Endothelial cell (in vitro differentiated cells): ENCODE measurements around the gene GPN1. TPM values are rescaled to one million over a fixed set of nuclear protein-coding genes. Genes with fewer than 3 reads are reported as not detected.

Source experiments
- DNase-seq: peaks from one replicate; pipeline ENCODE4 v3.0.0; 2021; ENCODE audit warnings: low spot score
- H3K27ac Mint-ChIP-seq: one replicate; pipeline ENCODE4 v1.8.0; 2021; ENCODE audit warnings: mixed read lengths, inconsistent platforms; ENCODE audit not compliant: unreplicated experiment
- H3K27me3 Mint-ChIP-seq: one replicate; pipeline ENCODE4 v1.8.0; 2021; ENCODE audit warnings: mild to moderate bottlenecking, moderate library complexity, mixed read lengths, inconsistent platforms; ENCODE audit not compliant: unreplicated experiment
- H3K36me3 Mint-ChIP-seq: one replicate; pipeline ENCODE4 v1.8.0; 2021; ENCODE audit warnings: mild to moderate bottlenecking, low read depth, mixed read lengths, inconsistent platforms; ENCODE audit not compliant: unreplicated experiment
- H3K4me1 Mint-ChIP-seq: one replicate; pipeline ENCODE4 v1.8.0; 2021; ENCODE audit warnings: mild to moderate bottlenecking, mixed read lengths, inconsistent platforms; ENCODE audit not compliant: unreplicated experiment
- H3K4me3 Mint-ChIP-seq: one replicate; pipeline ENCODE4 v1.8.0; 2021; ENCODE audit warnings: mild to moderate bottlenecking, mixed read lengths, inconsistent platforms; ENCODE audit not compliant: unreplicated experiment
- H3K9me3 Mint-ChIP-seq: one replicate; pipeline ENCODE4 v1.8.0; 2021; ENCODE audit warnings: mixed read lengths, inconsistent platforms; ENCODE audit not compliant: unreplicated experiment
- CTCF ChIP-seq: fragments of 200-600 bp; sonication (generic); IDR thresholded peaks from one replicate; pipeline ENCODE4 v1.5.0; 2021; ENCODE audit warnings: antibody characterized with exemption; ENCODE audit not compliant: unreplicated experiment
- total RNA-seq: library from RNA; stranded (reverse); fragmentation: NEBNext Ultra II Directional; extraction: Animal tissue kit (Norgen Biotek cat#: 25700); gene quantifications from one replicate; pipeline ENCODE4 v1.2.1, GENCODE V29; 2021; ENCODE audit not compliant: unreplicated experiment

GPN1 gene
- total RNA-seq, 1 donor from 2014 or later, result 39.7 TPM

DNA sequence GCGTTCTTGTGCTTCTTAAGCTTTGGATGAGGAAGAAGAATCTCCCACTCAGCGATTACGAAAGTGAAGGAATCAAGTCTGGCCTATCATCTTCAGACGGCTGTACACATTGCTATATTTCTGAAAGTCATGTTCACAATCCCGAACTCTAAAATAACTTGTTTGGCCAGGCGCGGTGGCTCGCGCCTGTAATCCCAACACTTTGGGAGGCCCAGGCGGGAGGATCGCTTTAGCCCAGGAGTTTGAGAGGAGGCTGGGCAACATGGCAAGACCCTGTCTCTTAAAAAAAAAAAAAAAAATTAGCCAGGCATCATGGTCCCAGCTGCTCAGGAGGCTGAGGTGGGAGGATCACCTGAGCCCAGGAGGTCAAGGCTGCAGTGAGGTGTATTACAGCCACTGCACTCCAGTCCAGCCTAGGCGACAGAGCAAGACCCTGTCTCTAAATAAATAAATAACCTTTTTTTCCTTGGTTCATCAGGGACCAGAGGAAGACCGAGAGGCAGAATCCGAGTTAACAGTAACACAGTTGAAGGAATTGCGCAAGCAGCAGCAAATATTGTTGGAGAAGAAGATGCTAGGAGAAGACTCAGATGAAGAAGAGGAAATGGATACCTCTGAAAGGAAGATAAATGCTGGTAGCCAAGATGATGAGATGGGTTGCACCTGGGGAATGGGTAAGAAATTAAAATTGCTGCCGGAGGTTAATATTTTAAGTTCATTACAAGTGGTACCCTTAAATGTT, 35.9 kb downstream of the GPN1 start:
- H3K9me3 Mint-ChIP-seq, result no peaks in the 10 kb centered on the region
- H3K4me3 Mint-ChIP-seq, result peak overlapping the region; percentile 100
- peaks cover 3% of the 10 kb centered on the region for H3K27me3 Mint-ChIP-seq
- peak overlapping the region; percentile 43 for H3K27ac Mint-ChIP-seq
- TF ChIP-seq CTCF, result no peak
- DNase-seq, result no peak
- H3K4me1 Mint-ChIP-seq, result peaks cover 32% of the 10 kb centered on the region
- H3K36me3 Mint-ChIP-seq, result peaks cover 19% of the 10 kb centered on the region

DNA sequence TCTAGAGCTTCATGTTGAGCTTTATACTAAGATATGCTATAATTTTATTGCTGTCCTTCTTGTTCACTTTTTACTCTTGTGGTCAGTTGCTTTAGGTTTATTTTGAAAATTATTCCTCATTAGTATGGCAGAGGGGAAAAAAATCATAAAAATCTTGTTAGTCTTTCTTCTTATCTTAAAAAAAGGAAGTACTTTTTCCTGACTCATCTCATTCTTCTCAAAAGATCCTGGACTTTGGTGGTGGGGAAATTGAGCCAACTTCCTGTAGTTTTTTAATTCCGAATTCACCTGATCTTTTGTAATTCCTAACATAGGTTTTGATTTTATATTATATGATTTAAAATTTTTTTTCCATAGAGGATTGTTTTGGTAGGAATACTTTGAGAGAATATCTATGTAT, 38.6 kb downstream of the GPN1 start:
- Mint-ChIP-seq H3K36me3 (peaks cover 12% of the 10 kb centered on the region), H3K27me3 (no peaks in the 10 kb centered on the region), H3K4me3 (no peak overlapping the region), H3K27ac (peak overlapping the region; percentile 86), H3K9me3 (no peaks in the 10 kb centered on the region), H3K4me1 (peaks cover 31% of the 10 kb centered on the region)
- no peak for TF ChIP-seq CTCF
- DNase-seq, result no peak

GRCh38 chr2:27671235-27671634, 42.4 kb downstream of the GPN1 start:
- H3K27me3 Mint-ChIP-seq, result no peaks in the 10 kb centered on the region
- no peak for DNase-seq
- no peak for TF ChIP-seq CTCF

DNA sequence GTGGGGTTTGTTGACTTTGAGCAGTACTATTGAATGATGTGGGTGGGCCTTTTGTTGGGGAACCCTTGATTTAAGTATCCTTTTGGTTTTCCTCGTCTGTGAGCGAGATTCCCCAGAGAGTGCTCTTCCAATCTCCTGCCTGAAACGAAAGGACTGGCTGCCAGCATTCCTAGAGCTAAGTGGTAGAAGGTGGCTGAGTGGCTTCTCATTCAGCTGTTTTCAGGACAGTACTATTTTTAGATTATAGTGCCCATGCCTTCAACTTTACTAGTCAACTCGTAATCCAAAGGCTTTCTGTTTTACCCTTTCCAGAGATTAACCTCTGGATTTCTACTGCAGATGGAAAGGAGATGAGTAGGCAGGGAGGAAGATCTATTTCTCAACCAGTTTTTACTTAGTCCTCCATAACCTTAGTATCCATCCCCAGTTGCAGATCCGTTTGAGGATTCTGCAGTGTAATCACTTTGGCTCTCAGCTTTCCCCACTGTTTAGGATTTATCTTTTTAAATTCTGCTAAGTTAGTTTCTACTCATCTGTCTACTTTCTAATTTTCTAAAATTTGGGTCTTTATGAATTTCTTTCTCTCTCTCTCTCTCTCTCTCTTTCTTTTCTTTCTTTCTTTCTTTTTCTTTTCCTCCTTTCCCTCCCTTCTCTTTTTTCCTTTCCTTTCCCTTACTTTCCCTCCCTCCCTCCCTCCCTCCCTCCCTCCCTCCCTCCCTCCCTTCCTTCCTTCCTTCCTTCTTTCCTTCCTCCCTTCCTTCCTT, 44.1 kb downstream of the GPN1 start:
- H3K4me3 Mint-ChIP-seq, result no peak overlapping the region
- H3K27ac Mint-ChIP-seq, result no peak overlapping the region
- peaks cover 39% of the 10 kb centered on the region for H3K36me3 Mint-ChIP-seq
- no peak for TF ChIP-seq CTCF
- no peaks in the 10 kb centered on the region for H3K4me1 Mint-ChIP-seq
- no peaks in the 10 kb centered on the region for H3K9me3 Mint-ChIP-seq
- DNase-seq, result no peak
- H3K27me3 Mint-ChIP-seq, result no peaks in the 10 kb centered on the region

More at GRCh38 chr2:27671235-27671634, 42.4 kb downstream of the GPN1 start:
- Mint-ChIP-seq H3K4me3 (no peak overlapping the region), H3K36me3 (peaks cover 35% of the 10 kb centered on the region), H3K27ac (no peak overlapping the region), H3K9me3 (no peaks in the 10 kb centered on the region), H3K4me1 (peaks cover 8% of the 10 kb centered on the region)

DNA sequence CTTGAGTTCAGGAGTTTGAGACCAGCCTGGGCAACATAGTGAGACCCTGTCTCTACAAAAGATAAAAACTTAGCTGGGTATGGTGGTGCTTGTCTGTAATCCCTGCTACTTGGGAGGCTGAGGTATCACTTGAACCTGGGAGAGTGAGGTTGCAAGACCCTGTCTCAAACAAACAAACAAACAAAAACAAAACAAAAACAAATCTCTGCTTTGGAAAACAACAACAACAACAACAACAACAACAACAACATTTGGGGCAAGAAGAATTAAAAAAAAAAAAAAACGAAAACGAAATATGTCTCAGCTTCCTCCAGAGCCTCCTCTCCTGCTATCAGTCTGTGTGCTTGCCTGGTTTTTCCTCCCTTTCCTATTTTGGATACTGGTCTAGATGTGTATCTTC, 51.7 kb downstream of the GPN1 start:
- no peaks in the 10 kb centered on the region for H3K9me3 Mint-ChIP-seq
- no peak for DNase-seq
- H3K4me1 Mint-ChIP-seq, result peaks cover 9% of the 10 kb centered on the region
- peak overlapping the region; percentile 39 for H3K27ac Mint-ChIP-seq
- H3K27me3 Mint-ChIP-seq, result no peaks in the 10 kb centered on the region
- no peak for TF ChIP-seq CTCF
- no peak overlapping the region for H3K4me3 Mint-ChIP-seq
- H3K36me3 Mint-ChIP-seq, result peaks cover 16% of the 10 kb centered on the region
